GM10266 (cell line): ENCODE measurements around the gene PAQR3.
"Not testable (repeated sequence)": the region's sequence is repeated elsewhere in the genome, so short reads cannot be mapped to it uniquely, and the experiment has no call there.

Experiments
- DNase-seq: peaks from one replicate; pipeline ENCODE4 v3.0.0; 2012; ENCODE audit errors: extremely low spot score
- TF ChIP-seq, protein P1 (sequence below): IDR thresholded peaks from 2 replicates; pipeline ENCODE4 v1.5.1; 2012; ENCODE audit warnings: mild to moderate bottlenecking, low read depth; ENCODE audit not compliant: control insufficient read depth, insufficient read depth; ENCODE audit errors: missing control alignments

Gene PAQR3

GRCh38 chr4:78880874-78881492, 58.3 kb downstream of the PAQR3 start:
- DNase-seq = no peak
- TF ChIP-seq, protein P1, sequence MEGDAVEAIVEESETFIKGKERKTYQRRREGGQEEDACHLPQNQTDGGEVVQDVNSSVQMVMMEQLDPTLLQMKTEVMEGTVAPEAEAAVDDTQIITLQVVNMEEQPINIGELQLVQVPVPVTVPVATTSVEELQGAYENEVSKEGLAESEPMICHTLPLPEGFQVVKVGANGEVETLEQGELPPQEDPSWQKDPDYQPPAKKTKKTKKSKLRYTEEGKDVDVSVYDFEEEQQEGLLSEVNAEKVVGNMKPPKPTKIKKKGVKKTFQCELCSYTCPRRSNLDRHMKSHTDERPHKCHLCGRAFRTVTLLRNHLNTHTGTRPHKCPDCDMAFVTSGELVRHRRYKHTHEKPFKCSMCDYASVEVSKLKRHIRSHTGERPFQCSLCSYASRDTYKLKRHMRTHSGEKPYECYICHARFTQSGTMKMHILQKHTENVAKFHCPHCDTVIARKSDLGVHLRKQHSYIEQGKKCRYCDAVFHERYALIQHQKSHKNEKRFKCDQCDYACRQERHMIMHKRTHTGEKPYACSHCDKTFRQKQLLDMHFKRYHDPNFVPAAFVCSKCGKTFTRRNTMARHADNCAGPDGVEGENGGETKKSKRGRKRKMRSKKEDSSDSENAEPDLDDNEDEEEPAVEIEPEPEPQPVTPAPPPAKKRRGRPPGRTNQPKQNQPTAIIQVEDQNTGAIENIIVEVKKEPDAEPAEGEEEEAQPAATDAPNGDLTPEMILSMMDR = no peak

DNA sequence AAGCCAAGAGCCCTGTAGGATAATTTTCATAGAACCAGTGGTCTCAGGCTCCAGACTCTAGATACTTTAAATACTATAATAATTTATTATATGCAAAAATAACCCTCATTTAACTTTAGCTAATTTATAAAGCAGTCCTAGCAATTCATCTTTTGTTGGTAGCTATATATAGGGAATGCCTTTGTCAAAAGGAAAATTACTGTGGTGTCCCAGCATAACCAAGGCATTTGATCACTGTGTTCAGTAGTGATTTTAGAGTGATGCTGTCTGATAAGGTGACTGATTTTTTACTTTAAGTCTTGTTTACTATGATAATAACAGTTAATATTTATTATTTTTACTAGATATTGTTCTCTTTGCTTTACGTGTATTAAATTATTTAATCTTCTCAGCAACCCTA, 61.2 kb downstream of the PAQR3 start:
- no peak for DNase-seq
- TF ChIP-seq, protein P1 = no peak

DNA sequence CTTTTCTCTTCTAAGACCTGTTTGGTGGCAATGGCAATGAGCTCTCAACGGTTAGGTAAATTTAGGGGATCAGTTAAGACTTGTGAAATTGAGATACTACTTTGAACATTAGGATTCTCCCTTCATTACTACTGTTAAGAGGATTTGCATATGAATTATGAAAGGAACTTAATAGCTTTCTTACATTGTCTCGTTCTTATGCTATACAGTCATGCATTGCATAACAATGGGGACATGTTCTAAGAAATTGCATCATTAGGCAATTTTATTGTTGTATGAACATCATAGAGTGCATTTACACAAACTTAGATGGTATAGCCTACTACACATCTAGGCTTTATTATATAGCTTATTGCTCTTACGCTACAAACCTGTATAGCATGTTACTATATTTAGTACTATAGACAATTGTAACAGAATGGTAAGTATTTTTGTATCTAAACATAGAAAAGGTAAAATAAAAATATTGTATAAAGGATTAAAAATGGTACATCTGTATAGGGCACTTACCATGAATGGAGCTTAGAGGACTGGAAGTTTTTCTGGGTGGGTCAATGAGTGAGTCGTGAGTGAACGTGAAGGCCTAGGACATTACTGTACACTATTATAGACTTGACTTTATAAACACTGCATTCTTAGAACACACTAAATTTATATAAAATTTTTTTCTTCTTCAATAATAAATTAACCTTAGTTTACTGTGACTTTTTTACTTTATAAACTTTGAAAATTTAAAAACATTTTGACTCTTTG, 62.5 kb downstream of the PAQR3 start:
- TF ChIP-seq, protein P1 = no peak
- no peak for DNase-seq

DNA sequence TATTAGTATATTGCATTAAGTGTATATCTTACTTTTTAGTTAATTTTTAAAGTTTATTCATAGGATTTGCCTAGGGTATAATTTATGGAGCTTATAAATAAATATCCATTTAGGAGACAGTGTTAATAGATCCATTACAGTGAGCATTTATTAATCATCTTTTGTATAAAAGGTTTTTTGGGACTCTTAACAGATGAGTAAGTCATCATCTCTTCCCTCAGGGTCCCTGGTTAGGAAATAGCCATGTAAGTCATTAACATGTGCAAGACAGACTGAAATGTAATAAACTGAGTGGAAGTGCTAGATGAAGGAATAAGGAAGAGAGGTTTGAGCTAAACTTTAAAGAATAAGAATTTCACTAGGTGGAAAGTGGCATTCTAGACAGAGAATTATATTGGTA, 69.2 kb downstream of the PAQR3 start:
- TF ChIP-seq, protein P1 = no peak
- DNase-seq = no peak

- not testable (repeated sequence) for DNase-seq
These were observed 70.5 kb downstream of the PAQR3 start for GRCh38 chr4:78868712-78869111.

DNA sequence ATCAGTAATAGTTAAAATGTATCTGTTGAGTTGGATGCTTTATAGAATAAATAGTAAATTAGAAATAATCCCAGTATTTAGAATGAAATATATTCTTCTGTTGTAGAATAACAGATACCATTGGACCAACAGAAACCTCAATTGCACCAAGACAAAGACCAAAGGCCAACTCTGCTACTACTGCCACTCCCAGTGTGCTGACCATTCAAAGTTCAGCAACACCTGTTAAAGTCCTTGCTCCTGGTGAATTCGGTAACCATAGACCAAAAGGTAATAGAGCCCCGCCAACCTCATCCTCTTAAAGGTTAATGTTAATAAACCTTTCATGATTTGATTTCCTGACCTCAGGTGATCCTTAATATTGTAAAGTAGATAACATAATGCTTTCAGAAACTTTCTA, 73.8 kb downstream of the PAQR3 start:
- no peak for DNase-seq
- TF ChIP-seq, protein P1 = no peak

DNA sequence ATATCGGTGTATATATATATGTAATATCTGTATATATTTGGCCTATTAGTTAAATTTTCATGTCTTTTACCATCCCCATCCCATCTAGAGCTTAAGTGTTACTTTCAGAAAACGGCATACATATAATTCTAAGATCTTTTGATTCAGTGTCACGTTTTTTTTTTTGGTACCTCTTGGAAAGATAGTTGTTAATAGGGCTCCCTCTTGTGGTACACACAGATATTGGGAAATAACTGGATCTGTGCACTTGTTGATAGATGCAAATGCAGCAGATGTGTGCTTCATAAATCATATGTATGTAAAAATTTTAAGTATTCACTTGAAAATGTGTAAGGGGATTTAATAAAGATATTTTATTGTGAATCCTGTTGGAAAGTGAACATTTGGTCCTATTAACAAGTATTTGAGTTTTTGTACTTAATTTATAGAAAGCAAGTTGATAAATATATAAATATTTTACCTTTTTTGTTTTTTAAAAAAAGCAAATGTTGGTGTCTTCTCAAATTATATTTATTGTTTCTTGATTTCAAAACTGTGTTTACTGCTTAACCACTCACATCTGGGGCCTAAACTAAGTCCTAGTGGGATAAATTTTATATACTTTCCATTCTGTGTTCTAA, 74.7 kb downstream of the PAQR3 start:
- peak; percentile 17 for DNase-seq
- TF ChIP-seq, protein P1 = peak; percentile 61
